ENCODE measurements around the gene PDCL3.

PDCL3 gene

GRCh38 chr2:100562613-100563406 is at the start of gene PDCL3:
TSS of gene PDCL3 (plus strand) at chr2:100562993. CDS start at chr2:100563068, 75 bp downstream.
- peak; percentile 94 for FAIRE-seq

GRCh38 chr2:100513650-100514049 is 49.1 kb upstream of the PDCL3 start:
- no peak for FAIRE-seq

- no peak for FAIRE-seq
Measured at GRCh38 chr2:100517556-100517955, 45.2 kb upstream of the PDCL3 start.

- no peak for FAIRE-seq
Measured at GRCh38 chr2:100518801-100519200, 44.0 kb upstream of the PDCL3 start.

- FAIRE-seq: no peak
Measured at GRCh38 chr2:100520224-100520623, 42.6 kb upstream of the PDCL3 start.

- FAIRE-seq: no peak
Measured at GRCh38 chr2:100522430-100522829, 40.4 kb upstream of the PDCL3 start.

- FAIRE-seq: no peak
Measured at GRCh38 chr2:100524331-100524730, 38.5 kb upstream of the PDCL3 start.

- no peak for FAIRE-seq
Measured at GRCh38 chr2:100526868-100527267, 35.9 kb upstream of the PDCL3 start.

- FAIRE-seq: no peak
Measured at GRCh38 chr2:100527440-100528015, 35.3 kb upstream of the PDCL3 start.

- no peak for FAIRE-seq
Measured at GRCh38 chr2:100529176-100529575, 33.6 kb upstream of the PDCL3 start.

GRCh38 chr2:100529900-100530299 is 32.9 kb upstream of the PDCL3 start:
- no peak for FAIRE-seq

GRCh38 chr2:100535855-100536254 is 26.9 kb upstream of the PDCL3 start:
- no peak for FAIRE-seq

GRCh38 chr2:100537918-100538317 is 24.9 kb upstream of the PDCL3 start:
- FAIRE-seq: no peak

GRCh38 chr2:100539221-100539620 is 23.6 kb upstream of the PDCL3 start:
- no peak for FAIRE-seq

- no peak for FAIRE-seq
Measured at GRCh38 chr2:100541404-100541803, 21.4 kb upstream of the PDCL3 start.

GRCh38 chr2:100542418-100542817 is 20.4 kb upstream of the PDCL3 start:
- FAIRE-seq: no peak

GRCh38 chr2:100544911-100545596 is 17.7 kb upstream of the PDCL3 start:
- FAIRE-seq: no peak

- FAIRE-seq: no peak
Measured at GRCh38 chr2:100546469-100546868, 16.3 kb upstream of the PDCL3 start.

- no peak for FAIRE-seq
Measured at GRCh38 chr2:100548771-100549170, 14.0 kb upstream of the PDCL3 start.

GRCh38 chr2:100551303-100551702 is 11.5 kb upstream of the PDCL3 start:
- no peak for FAIRE-seq

- no peak for FAIRE-seq
Measured at GRCh38 chr2:100554798-100555407, 7.9 kb upstream of the PDCL3 start.

GRCh38 chr2:100556746-100557145 is 6.0 kb upstream of the PDCL3 start:
- no peak for FAIRE-seq

- FAIRE-seq: no peak
Measured at GRCh38 chr2:100560216-100560830, 2.5 kb upstream of the PDCL3 start.
